Activated CD8-positive, alpha-beta memory T cell treated with anti-CD3 and anti-CD28 coated beads for 48 hours (primary cell): Measurements from ENCODE around the gene NRIP2.

Experiments used
- DNase-seq, 3 experiments: peaks; one replicate each; pipeline ENCODE4 v3.0.0-alpha.2; 2020; ENCODE audit warnings: low read depth in 2 of 3, low spot score in 2 of 3

The NRIP2 gene

DNA sequence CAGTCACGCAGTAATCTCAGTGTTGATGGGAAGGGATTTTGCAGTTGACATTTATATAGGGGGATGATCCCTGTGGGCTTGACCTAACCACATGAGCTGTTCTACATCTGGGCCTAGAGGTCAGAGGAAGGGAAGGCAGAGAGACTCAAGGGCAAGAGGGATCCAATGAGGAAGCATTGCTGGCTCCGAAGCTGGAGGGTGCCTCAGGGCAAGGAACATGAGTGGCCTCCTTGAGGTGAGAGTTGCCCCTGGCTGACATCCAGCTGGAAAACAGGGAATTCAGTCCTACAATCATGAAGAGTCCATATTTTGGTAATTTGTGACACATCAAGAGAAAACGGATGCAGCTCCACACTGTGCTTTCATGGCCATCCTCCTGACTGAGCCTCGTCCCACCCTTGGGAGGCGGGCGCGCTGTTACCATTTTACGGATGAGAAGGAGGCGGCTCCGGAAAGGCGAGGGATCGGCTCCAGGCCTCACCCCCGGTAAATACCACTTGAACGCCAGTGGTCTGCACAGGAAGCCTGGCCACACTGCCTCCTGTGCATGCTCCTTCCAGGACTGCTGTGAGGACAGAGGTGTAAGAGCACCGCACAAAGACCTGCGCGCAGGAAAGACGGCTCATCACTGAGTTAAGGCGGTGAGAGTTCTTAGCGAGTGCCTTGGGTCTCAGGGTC lies 58.6 kb downstream of the NRIP2 start:
- no peak for DNase-seq

DNA sequence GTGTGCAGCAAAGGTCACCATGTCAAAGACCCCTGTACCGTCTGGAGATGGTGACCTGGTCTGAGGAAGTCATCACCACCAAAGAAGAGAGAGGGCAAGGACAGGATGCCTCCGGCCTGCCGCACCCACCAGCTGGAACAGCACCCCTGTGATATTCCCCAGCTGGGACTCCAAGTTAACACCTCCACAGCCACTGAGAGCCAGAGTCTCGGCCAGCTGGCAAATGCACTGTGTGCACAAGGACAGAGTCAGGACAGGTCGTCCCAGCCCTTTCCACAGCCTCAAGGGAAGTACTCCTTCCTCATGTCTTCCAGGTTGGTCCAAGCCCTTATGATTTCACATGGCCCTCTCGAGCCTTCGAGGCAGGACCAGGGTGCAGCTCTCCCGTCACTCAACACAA lies 59.4 kb downstream of the NRIP2 start:
- DNase-seq = no peak
